CD14-positive monocyte (primary cell): ENCODE results near the gene FOXRED1. TPM values are rescaled to one million over a fixed set of nuclear protein-coding genes. Genes with fewer than 3 reads are reported as not detected.
A peak's percentile ranks its signal among the peaks of the same experiment; 100 is the strongest.

Experiments used
- DNase-seq, 3 donors: peaks; one replicate each; pipeline ENCODE4 v3.0.0-alpha.2; 2011 to 2022
- H2AFZ ChIP-seq: 2 replicates; pipeline ENCODE4 v1.6.0; 2012; ENCODE audit warnings: mild to moderate bottlenecking, low read depth, low read length, inconsistent platforms; ENCODE audit not compliant: insufficient read depth, poor library complexity, severe bottlenecking
- H3K27ac ChIP-seq, 2 donors: 1 replicate in 1 of 2; 2 replicates in 1 of 2; pipeline ENCODE4 v1.5.1; 2012 to 2013; ENCODE audit warnings: low read length in 2 of 2, control low read depth in 1 of 2, inconsistent platforms in 1 of 2, low read depth in 1 of 2, mild to moderate bottlenecking in 1 of 2
- H3K27me3 ChIP-seq, 2 donors: one replicate each; pipeline versions ENCODE4 v1.6.0 to v1.6.1; 2011 to 2013; ENCODE audit warnings: low read length in 2 of 2; ENCODE audit not compliant: control insufficient read depth in 2 of 2, insufficient read depth in 2 of 2
- H3K36me3 ChIP-seq, 2 donors: replicated peaks in 1 of 2; 1 replicate in 1 of 2; 2 replicates in 1 of 2; pipeline versions ENCODE4 v1.5.1 to v1.6.1; 2012 to 2013; ENCODE audit warnings: low read length in 2 of 2, control low read depth in 1 of 2, inconsistent platforms in 1 of 2, mild to moderate bottlenecking in 1 of 2; ENCODE audit not compliant: insufficient read depth in 2 of 2, control insufficient read depth in 1 of 2
- H3K4me1 ChIP-seq, 2 donors: 1 replicate in 1 of 2; 2 replicates in 1 of 2; pipeline versions ENCODE4 v1.5.1 to v1.6.1; 2012 to 2013; ENCODE audit warnings: low read length in 2 of 2, control low read depth in 1 of 2, inconsistent platforms in 1 of 2, mild to moderate bottlenecking in 1 of 2, moderate library complexity in 1 of 2; ENCODE audit not compliant: insufficient read depth in 2 of 2, control insufficient read depth in 1 of 2
- H3K4me2 ChIP-seq: replicated peaks from 2 replicates; pipeline ENCODE3; 2012; ENCODE audit warnings: low read length, moderate library complexity, mild to moderate bottlenecking; ENCODE audit not compliant: poor library complexity, severe bottlenecking; ENCODE audit errors: extremely low read depth
- H3K4me3 ChIP-seq, 3 experiments: fragments of 200-600 bp in 1 of 3; sonication (generic) in 1 of 3; replicated peaks in 1 of 3; 1 replicate in 2 of 3; 2 replicates in 1 of 3; pipeline ENCODE4 v1.5.1; 2011 to 2013; ENCODE audit warnings: low read length in 3 of 3, mild to moderate bottlenecking in 3 of 3, control low read depth in 2 of 3, low read depth in 2 of 3, inconsistent platforms in 1 of 3, moderate library complexity in 1 of 3
- H3K79me2 ChIP-seq: 2 replicates; pipeline ENCODE4 v1.6.0; 2012; ENCODE audit warnings: mild to moderate bottlenecking, control low read depth, inconsistent platforms, low read length, moderate library complexity; ENCODE audit not compliant: insufficient read depth
- H3K9ac ChIP-seq: 2 replicates; pipeline ENCODE4 v1.6.0; 2017; ENCODE audit warnings: low read length, mild to moderate bottlenecking; ENCODE audit not compliant: insufficient read depth, poor library complexity, severe bottlenecking
- H3K9me3 ChIP-seq, 2 donors: replicated peaks in 1 of 2; 1 replicate in 1 of 2; 2 replicates in 1 of 2; pipeline versions ENCODE4 v1.5.1 to v1.6.1; 2012 to 2013; ENCODE audit warnings: low read length in 2 of 2, control low read depth in 1 of 2; ENCODE audit not compliant: control insufficient read depth in 1 of 2, insufficient read depth in 1 of 2
- H4K20me1 ChIP-seq: 2 replicates; pipeline ENCODE4 v1.6.0; 2012; ENCODE audit warnings: mild to moderate bottlenecking, low read length, control low read depth, moderate library complexity; ENCODE audit not compliant: insufficient read depth
- H3K27ac Mint-ChIP-seq, 7 donors: one replicate each; pipeline ENCODE4 v1.8.0; 2020; ENCODE audit warnings: mild to moderate bottlenecking in 7 of 7, mixed read lengths in 7 of 7, moderate library complexity in 6 of 7, inconsistent platforms in 2 of 7
- H3K27me3 Mint-ChIP-seq, 3 donors: one replicate each; pipeline ENCODE4 v1.8.0; 2021 to 2022; ENCODE audit warnings: low read depth in 3 of 3, mild to moderate bottlenecking in 3 of 3, mixed read lengths in 3 of 3, moderate library complexity in 3 of 3, inconsistent platforms in 1 of 3
- H3K36me3 Mint-ChIP-seq, 2 donors: one replicate each; pipeline ENCODE4 v1.8.0; 2020; ENCODE audit warnings: mixed read lengths in 2 of 2, inconsistent platforms in 1 of 2, mild to moderate bottlenecking in 1 of 2
- H3K4me1 Mint-ChIP-seq: one replicate; pipeline ENCODE4 v1.8.0; 2020; ENCODE audit warnings: mild to moderate bottlenecking, mixed read lengths
- H3K4me3 Mint-ChIP-seq, 2 donors: one replicate each; pipeline ENCODE4 v1.8.0; 2020; ENCODE audit warnings: mild to moderate bottlenecking in 2 of 2, mixed read lengths in 2 of 2, moderate library complexity in 1 of 2
- H3K9me3 Mint-ChIP-seq, 7 donors: one replicate each; pipeline ENCODE4 v1.8.0; 2020 to 2022; ENCODE audit warnings: mixed read lengths in 7 of 7, mild to moderate bottlenecking in 6 of 7, moderate library complexity in 6 of 7, inconsistent platforms in 2 of 7
- CTCF ChIP-seq: fragments of 200-600 bp; IDR thresholded peaks from one replicate; pipeline ENCODE4 v1.8.0; 2022; ENCODE audit warnings: antibody characterized with exemption, mild to moderate bottlenecking
- WGBS: methylation state at CpG from one replicate; pipeline ENCODE4 v1.1.5; 2013; ENCODE audit warnings: missing lambda C conversion rate; ENCODE audit not compliant: insufficient coverage; 5-methylcytosine and 5-hydroxymethylcytosine counted together
- intact Hi-C, 2 donors: fragments of 100-400 bp; cut with micrococcal nuclease; formaldehyde crosslinking; loops; one replicate each; pipeline versions ENCODE4 v1.15.0 to v1.15.1; 2023
- polyA plus RNA-seq, 3 donors: library from polyadenylated mRNA; depleted of rRNA in 1 of 3; unstranded in 2 of 3; stranded (reverse) in 1 of 3; fragments of 300-500 nt in 2 of 3; fragments of >200 nt in 1 of 3; fragmentation: Illumina TruSeq in 2 of 3; gene quantifications; 1 replicate in 2 of 3; 2 replicates in 1 of 3; pipeline ENCODE4 v1.2.3, GENCODE V29; 2012 to 2021

FOXRED1 gene
- polyA plus RNA-seq, 3 donors = 15.2 to 18.0 (median 15.4) TPM

GRCh38 chr11:126225295-126225665, 43.7 kb upstream of the FOXRED1 start:
- no CpG with 5 or more reads among the region's 2 CpGs for WGBS
- Histone ChIP-seq H3K79me2 (peaks cover 64% of the 10 kb centered on the region), H2AFZ (no peak overlapping the region), H3K27me3 (no peaks in the 10 kb centered on the region), H3K4me2 (no peak overlapping the region), H3K4me3 (no peak overlapping the region), H3K27ac (peak overlapping the region in 1 of 2 donors; percentile 46), H3K36me3 (peaks cover 9 to 16% of the 10 kb centered on the region in 2 donors), H3K9me3 (peaks cover 14 to 15% of the 10 kb centered on the region in 2 donors), H3K9ac (no peak overlapping the region), H4K20me1 (peaks cover 42% of the 10 kb centered on the region), H3K4me1 (no peaks in the 10 kb centered on the region)
- peak overlapping the region in 4 of 7 donors; percentile 30 to 89 (median 65) for H3K27ac Mint-ChIP-seq
- no peak for TF ChIP-seq CTCF
- no peak for DNase-seq
- intact Hi-C loops = no loop called here
- peaks cover 0 to 2% (median 1%) of the 10 kb centered on the region in 3 donors for H3K27me3 Mint-ChIP-seq
- H3K4me1 Mint-ChIP-seq = peaks cover 7% of the 10 kb centered on the region
- no peak overlapping the region for H3K4me3 Mint-ChIP-seq
- H3K9me3 Mint-ChIP-seq = peaks cover 8 to 25% (median 15%) of the 10 kb centered on the region in 7 donors
- peaks cover 17 to 27% of the 10 kb centered on the region in 2 donors for H3K36me3 Mint-ChIP-seq

GRCh38 chr11:126226334-126227084, 42.4 kb upstream of the FOXRED1 start:
- Histone ChIP-seq H3K9me3 (peaks cover 14 to 15% of the 10 kb centered on the region in 2 donors), H3K9ac (no peak overlapping the region), H3K4me2 (no peak overlapping the region), H3K36me3 (peaks cover 18 to 27% of the 10 kb centered on the region in 2 donors), H4K20me1 (peaks cover 31% of the 10 kb centered on the region), H3K27me3 (no peaks in the 10 kb centered on the region), H2AFZ (no peak overlapping the region), H3K79me2 (peaks cover 53% of the 10 kb centered on the region), H3K27ac (peak overlapping the region; percentile 32 to 57), H3K4me1 (no peaks in the 10 kb centered on the region), H3K4me3 (no peak overlapping the region)
- no peak overlapping the region for H3K4me3 Mint-ChIP-seq
- no peak for TF ChIP-seq CTCF
- H3K4me1 Mint-ChIP-seq = peaks cover 7% of the 10 kb centered on the region
- intact Hi-C loops = no loop called here
- peaks cover 8 to 25% (median 15%) of the 10 kb centered on the region in 7 donors for H3K9me3 Mint-ChIP-seq
- DNase-seq = no peak
- 98% methylated on average over 4 of the region's 15 CpGs for WGBS
- peak overlapping the region; percentile 15 to 82 (median 74) for H3K27ac Mint-ChIP-seq
- peaks cover 0 to 2% (median 1%) of the 10 kb centered on the region in 3 donors for H3K27me3 Mint-ChIP-seq
- peaks cover 24 to 29% of the 10 kb centered on the region in 2 donors for H3K36me3 Mint-ChIP-seq
